Measurements from ENCODE around the gene MDH2.
"Not testable (repeated sequence)": the region's sequence is repeated elsewhere in the genome, so short reads cannot be mapped to it uniquely, and the experiment has no call there.

MDH2 gene

GRCh38 chr7:76057103-76057812 is 9.4 kb downstream of the MDH2 start:
- H3K18ac ChIP-seq (ENCODE audit: low read length), result no peak overlapping the region
- H3K4ac ChIP-seq (ENCODE audit: low read length), result no peak overlapping the region
- H2BK15ac ChIP-seq (ENCODE audit: low read length), result no peak overlapping the region
- no peak overlapping the region for H3K9ac ChIP-seq (ENCODE audit: low read depth, low read length, poor library complexity)
- H3K4me2 ChIP-seq (ENCODE audit: insufficient read depth, low read length, poor library complexity, severe bottlenecking), result no peak overlapping the region
- H2AFZ ChIP-seq (ENCODE audit: low read length), result no peak overlapping the region
- H3K4me3 ChIP-seq (ENCODE audit: low read length in 2 of 2), result peak overlapping the region in 1 of 2 donors; percentile 59
- H3K14ac ChIP-seq (ENCODE audit: low read length), result no peak overlapping the region
- no peak overlapping the region for H2BK12ac ChIP-seq (ENCODE audit: low read length)
- no peak overlapping the region for H4K91ac ChIP-seq (ENCODE audit: low read depth, low read length, poor library complexity)
- no peak overlapping the region for H4K8ac ChIP-seq (ENCODE audit: low read depth, low read length)
- no peaks in the 10 kb centered on the region for H3K9me3 ChIP-seq (replicated peaks in 1 of 2; ENCODE audit: control insufficient read depth in 2 of 2, insufficient read depth in 1 of 2, low read depth in 1 of 2, low read length in 2 of 2)
- H2BK5ac ChIP-seq (ENCODE audit: low read length), result no peak overlapping the region
- H3K27ac ChIP-seq (replicated peaks; ENCODE audit: low read length), result no peak overlapping the region
- no peak overlapping the region for H2AK5ac ChIP-seq (ENCODE audit: low read depth, low read length)
- DNase-seq (ENCODE audit: low spot score), result no peak
- peaks cover 2% of the 10 kb centered on the region for H3K79me1 ChIP-seq (ENCODE audit: low read depth, low read length)
- H2BK120ac ChIP-seq (ENCODE audit: low read depth, low read length), result no peak overlapping the region
- no CpG with 5 or more reads among the region's 18 CpGs for WGBS, 2 donors (ENCODE audit: extremely low coverage in 2 of 2, insufficient read length in 2 of 2, insufficient replicate concordance in 1 of 2)
- no peaks in the 10 kb centered on the region for H3K27me3 ChIP-seq (ENCODE audit: control insufficient read depth in 3 of 3, insufficient read depth in 3 of 3, low read depth in 1 of 3, low read length in 3 of 3)
- no peaks in the 10 kb centered on the region for H3K4me1 ChIP-seq (ENCODE audit: control insufficient read depth in 2 of 2, insufficient read depth in 1 of 2, low read depth in 1 of 2, low read length in 2 of 2)
- peaks cover 48 to 98% of the 10 kb centered on the region in 2 donors for H3K36me3 ChIP-seq (replicated peaks in 1 of 2; ENCODE audit: control insufficient read depth in 2 of 2, insufficient read depth in 2 of 2, low read length in 2 of 2)
- no peak overlapping the region for H3K23ac ChIP-seq (ENCODE audit: low read depth, low read length, poor library complexity)

DNA sequence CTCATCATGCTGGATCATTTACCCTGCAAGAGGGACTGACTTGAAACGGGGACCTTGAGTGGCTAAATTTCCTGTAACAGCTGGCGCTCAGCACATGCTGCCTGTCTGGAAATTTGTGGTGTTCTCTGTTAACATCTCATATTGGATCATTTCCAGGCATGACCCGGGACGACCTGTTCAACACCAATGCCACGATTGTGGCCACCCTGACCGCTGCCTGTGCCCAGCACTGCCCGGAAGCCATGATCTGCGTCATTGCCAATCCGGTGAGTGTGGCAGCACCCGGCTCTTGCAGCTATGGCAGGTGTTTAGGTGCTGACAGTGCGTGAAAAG is 9.9 kb downstream of the MDH2 start:
- Histone ChIP-seq H4K91ac (ENCODE audit: low read depth, low read length, poor library complexity) (no peak overlapping the region), H2BK12ac (ENCODE audit: low read length) (no peak overlapping the region), H3K79me1 (ENCODE audit: low read depth, low read length) (peaks cover under 1% of the 10 kb centered on the region), H3K4me1 (ENCODE audit: control insufficient read depth in 2 of 2, insufficient read depth in 1 of 2, low read depth in 1 of 2, low read length in 2 of 2) (no peaks in the 10 kb centered on the region), H2AK5ac (ENCODE audit: low read depth, low read length) (no peak overlapping the region), H3K14ac (ENCODE audit: low read length) (no peak overlapping the region), H3K36me3 (replicated peaks in 1 of 2; ENCODE audit: control insufficient read depth in 2 of 2, insufficient read depth in 2 of 2, low read length in 2 of 2) (peaks cover 52 to 100% of the 10 kb centered on the region in 2 donors), H2AFZ (ENCODE audit: low read length) (no peak overlapping the region), H3K4ac (ENCODE audit: low read length) (no peak overlapping the region), H3K27me3 (ENCODE audit: control insufficient read depth in 3 of 3, insufficient read depth in 3 of 3, low read depth in 1 of 3, low read length in 3 of 3) (no peaks in the 10 kb centered on the region), H4K8ac (ENCODE audit: low read depth, low read length) (no peak overlapping the region), H3K9ac (ENCODE audit: low read depth, low read length, poor library complexity) (no peak overlapping the region), H3K9me3 (replicated peaks in 1 of 2; ENCODE audit: control insufficient read depth in 2 of 2, insufficient read depth in 1 of 2, low read depth in 1 of 2, low read length in 2 of 2) (no peaks in the 10 kb centered on the region), H2BK15ac (ENCODE audit: low read length) (no peak overlapping the region), H3K4me3 (ENCODE audit: low read length in 2 of 2) (no peak overlapping the region), H3K27ac (replicated peaks; ENCODE audit: low read length) (no peak overlapping the region), H3K18ac (ENCODE audit: low read length) (no peak overlapping the region), H2BK120ac (ENCODE audit: low read depth, low read length) (no peak overlapping the region), H2BK5ac (ENCODE audit: low read length) (no peak overlapping the region), H3K23ac (ENCODE audit: low read depth, low read length, poor library complexity) (no peak overlapping the region), H3K4me2 (ENCODE audit: insufficient read depth, low read length, poor library complexity, severe bottlenecking) (no peak overlapping the region)
- DNase-seq (ENCODE audit: low spot score), result no peak
- no CpG with 5 or more reads among the region's 11 CpGs for WGBS, 2 donors (ENCODE audit: extremely low coverage in 2 of 2, insufficient read length in 2 of 2, insufficient replicate concordance in 1 of 2)

DNA sequence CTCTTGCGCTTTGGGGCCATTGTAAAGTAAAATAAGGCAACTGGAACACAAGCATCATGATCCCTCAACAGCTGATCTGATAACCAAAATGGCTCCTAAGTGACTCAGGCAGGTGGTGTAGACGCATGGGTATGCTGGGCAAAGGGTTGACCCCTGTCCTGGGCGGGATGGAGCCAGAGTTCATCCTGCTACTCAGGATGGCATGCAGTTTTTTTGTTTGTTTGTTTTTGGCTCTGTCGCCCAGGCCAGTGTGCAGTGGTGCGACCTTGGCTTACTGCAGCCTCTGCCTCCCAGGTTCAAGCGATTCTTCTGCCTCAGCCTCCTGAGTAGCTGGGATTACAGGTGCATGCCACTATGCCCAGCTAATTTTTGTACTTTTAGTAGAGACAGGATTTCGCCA is 10.8 kb downstream of the MDH2 start:
- H3K23ac ChIP-seq (ENCODE audit: low read depth, low read length, poor library complexity); H2AK5ac ChIP-seq (ENCODE audit: low read depth, low read length); H3K9me3 ChIP-seq (replicated peaks in 1 of 2; ENCODE audit: control insufficient read depth in 2 of 2, insufficient read depth in 1 of 2, low read depth in 1 of 2, low read length in 2 of 2); H3K4me2 ChIP-seq (ENCODE audit: insufficient read depth, low read length, poor library complexity, severe bottlenecking); H2BK12ac ChIP-seq (ENCODE audit: low read length); DNase-seq (ENCODE audit: low spot score); H3K14ac ChIP-seq (ENCODE audit: low read length); H3K4me1 ChIP-seq (ENCODE audit: control insufficient read depth in 2 of 2, insufficient read depth in 1 of 2, low read depth in 1 of 2, low read length in 2 of 2); H3K4ac ChIP-seq (ENCODE audit: low read length); H2BK120ac ChIP-seq (ENCODE audit: low read depth, low read length); H4K8ac ChIP-seq (ENCODE audit: low read depth, low read length); H2BK15ac ChIP-seq (ENCODE audit: low read length); H2AFZ ChIP-seq (ENCODE audit: low read length); H3K79me1 ChIP-seq (ENCODE audit: low read depth, low read length); H3K18ac ChIP-seq (ENCODE audit: low read length); H4K91ac ChIP-seq (ENCODE audit: low read depth, low read length, poor library complexity); H2BK5ac ChIP-seq (ENCODE audit: low read length); H3K27me3 ChIP-seq (ENCODE audit: control insufficient read depth in 3 of 3, insufficient read depth in 3 of 3, low read depth in 1 of 3, low read length in 3 of 3); H3K4me3 ChIP-seq (ENCODE audit: low read length in 2 of 2); H3K27ac ChIP-seq (replicated peaks; ENCODE audit: low read length); H3K9ac ChIP-seq (ENCODE audit: low read depth, low read length, poor library complexity): not testable (repeated sequence)
- peaks cover 62 to 100% of the 10 kb centered on the region in 2 donors for H3K36me3 ChIP-seq (replicated peaks in 1 of 2; ENCODE audit: control insufficient read depth in 2 of 2, insufficient read depth in 2 of 2, low read length in 2 of 2)
- WGBS, 2 donors (ENCODE audit: extremely low coverage in 2 of 2, insufficient read length in 2 of 2, insufficient replicate concordance in 1 of 2), result no CpG with 5 or more reads among the region's 7 CpGs

- H4K8ac ChIP-seq (ENCODE audit: low read depth, low read length), result no peak overlapping the region
- no peak overlapping the region for H3K9ac ChIP-seq (ENCODE audit: low read depth, low read length, poor library complexity)
- H3K23ac ChIP-seq (ENCODE audit: low read depth, low read length, poor library complexity), result no peak overlapping the region
- H2BK12ac ChIP-seq (ENCODE audit: low read length), result no peak overlapping the region
- H3K9me3 ChIP-seq (replicated peaks in 1 of 2; ENCODE audit: control insufficient read depth in 2 of 2, insufficient read depth in 1 of 2, low read depth in 1 of 2, low read length in 2 of 2), result peaks cover 0 to under 1% of the 10 kb centered on the region in 2 donors
- no peak overlapping the region for H3K14ac ChIP-seq (ENCODE audit: low read length)
- H4K91ac ChIP-seq (ENCODE audit: low read depth, low read length, poor library complexity), result no peak overlapping the region
- H3K18ac ChIP-seq (ENCODE audit: low read length), result no peak overlapping the region
- WGBS, 2 donors (ENCODE audit: extremely low coverage in 2 of 2, insufficient read length in 2 of 2, insufficient replicate concordance in 1 of 2), result no CpG with 5 or more reads among the region's 6 CpGs
- peaks cover 73 to 100% of the 10 kb centered on the region in 2 donors for H3K36me3 ChIP-seq (replicated peaks in 1 of 2; ENCODE audit: control insufficient read depth in 2 of 2, insufficient read depth in 2 of 2, low read length in 2 of 2)
- no peak overlapping the region for H3K4me2 ChIP-seq (ENCODE audit: insufficient read depth, low read length, poor library complexity, severe bottlenecking)
- no peak overlapping the region for H2AK5ac ChIP-seq (ENCODE audit: low read depth, low read length)
- H3K4me1 ChIP-seq (ENCODE audit: control insufficient read depth in 2 of 2, insufficient read depth in 1 of 2, low read depth in 1 of 2, low read length in 2 of 2), result no peaks in the 10 kb centered on the region
- no peak overlapping the region for H3K4me3 ChIP-seq (ENCODE audit: low read length in 2 of 2)
- H2AFZ ChIP-seq (ENCODE audit: low read length), result no peak overlapping the region
- no peak overlapping the region for H3K27ac ChIP-seq (replicated peaks; ENCODE audit: low read length)
- peak overlapping the region; percentile 19 for H2BK5ac ChIP-seq (ENCODE audit: low read length)
- H2BK15ac ChIP-seq (ENCODE audit: low read length), result no peak overlapping the region
- H3K27me3 ChIP-seq (ENCODE audit: control insufficient read depth in 3 of 3, insufficient read depth in 3 of 3, low read depth in 1 of 3, low read length in 3 of 3), result no peaks in the 10 kb centered on the region
- H2BK120ac ChIP-seq (ENCODE audit: low read depth, low read length), result no peak overlapping the region
- DNase-seq (ENCODE audit: low spot score), result no peak
- H3K4ac ChIP-seq (ENCODE audit: low read length), result no peak overlapping the region
- peaks cover 3% of the 10 kb centered on the region for H3K79me1 ChIP-seq (ENCODE audit: low read depth, low read length)
Measured at GRCh38 chr7:76060842-76061241, 12.9 kb downstream of the MDH2 start.
